ENCODE measurements around the gene AFF3. TPM values are rescaled to one million over a fixed set of nuclear protein-coding genes. Genes with fewer than 3 reads are reported as not detected.
"Not testable (repeated sequence)": the region's sequence is repeated elsewhere in the genome, so short reads cannot be mapped to it uniquely, and the experiment has no call there.

The AFF3 gene
- total and polyA plus RNA-seq, 7 experiments from 2014 or later, result 3.0 to 24.1 (median 19.8) TPM

GRCh38 chr2:99504844-99505584, 637.4 kb downstream of the AFF3 start:
- Histone ChIP-seq H3K4me3 (ENCODE audit: low read length) (no peak overlapping the region), H3K27ac (ENCODE audit: low read depth, low read length) (no peak overlapping the region), H3K36me3 (ENCODE audit: control insufficient read depth in 2 of 3, insufficient read depth in 3 of 3, low read length in 3 of 3) (no peaks in the 10 kb centered on the region), H3K9me3 (ENCODE audit: control insufficient read depth in 2 of 3, low read length in 3 of 3) (no peaks in the 10 kb centered on the region), H3K4me1 (ENCODE audit: control insufficient read depth in 2 of 2, insufficient read depth in 2 of 2, low read length in 2 of 2) (no peaks in the 10 kb centered on the region), H3K27me3 (ENCODE audit: control insufficient read depth in 2 of 2, insufficient read depth in 2 of 2, low read length in 2 of 2) (no peaks in the 10 kb centered on the region)
- no peaks in the 10 kb centered on the region for H3K9me3 Mint-ChIP-seq
- H3K27me3 Mint-ChIP-seq, result peaks cover 0 to 8% (median 4%) of the 10 kb centered on the region in 5 donors
- no peak for DNase-seq
- no peak overlapping the region for H3K27ac Mint-ChIP-seq
- ChIA-PET POLR2A (no interaction called here), CTCF (no interaction called here)
- no peak for ATAC-seq
- intact Hi-C loops (cut with micrococcal nuclease), result no loop called here
- no peak overlapping the region for H3K4me3 Mint-ChIP-seq
- no peaks in the 10 kb centered on the region for H3K36me3 Mint-ChIP-seq
- peaks cover 0 to 6% (median 0%) of the 10 kb centered on the region in 7 donors for H3K4me1 Mint-ChIP-seq

GRCh38 chr2:99503662-99504416, 638.6 kb downstream of the AFF3 start:
- H3K4me1 Mint-ChIP-seq; DNase-seq; H3K4me3 ChIP-seq (ENCODE audit: low read length); H3K36me3 Mint-ChIP-seq; H3K9me3 ChIP-seq (ENCODE audit: control insufficient read depth in 2 of 3, low read length in 3 of 3); H3K27me3 ChIP-seq (ENCODE audit: control insufficient read depth in 2 of 2, insufficient read depth in 2 of 2, low read length in 2 of 2); H3K9me3 Mint-ChIP-seq; H3K36me3 ChIP-seq (ENCODE audit: control insufficient read depth in 2 of 3, insufficient read depth in 3 of 3, low read length in 3 of 3); H3K4me3 Mint-ChIP-seq; intact Hi-C loops (cut with micrococcal nuclease); POLR2A ChIA-PET; H3K4me1 ChIP-seq (ENCODE audit: control insufficient read depth in 2 of 2, insufficient read depth in 2 of 2, low read length in 2 of 2); H3K27ac ChIP-seq (ENCODE audit: low read depth, low read length); ATAC-seq: not testable (repeated sequence)
- CTCF ChIA-PET, result interaction anchor here (0.6 kb wide), 1 partner anchor 1055 kb away, joined by 5 read pairs; no protein-coding TSS in a partner anchor
- Mint-ChIP-seq H3K27ac (peak overlapping the region in 1 of 9 donors; percentile 66), H3K27me3 (peaks cover 12 to 18% (median 14%) of the 10 kb centered on the region in 5 donors)

GRCh38 chr2:99496021-99496420, 646.4 kb downstream of the AFF3 start:
- H3K9me3 ChIP-seq (ENCODE audit: control insufficient read depth in 2 of 3, low read length in 3 of 3), result no peaks in the 10 kb centered on the region
- peaks cover 0 to 13% (median 6%) of the 10 kb centered on the region in 7 donors for H3K4me1 Mint-ChIP-seq
- H3K36me3 ChIP-seq (ENCODE audit: control insufficient read depth in 2 of 3, insufficient read depth in 3 of 3, low read length in 3 of 3), result no peaks in the 10 kb centered on the region
- no peak for DNase-seq
- H3K9me3 Mint-ChIP-seq, result no peaks in the 10 kb centered on the region
- ChIA-PET POLR2A (no interaction called here), CTCF (no interaction called here)
- H3K4me3 ChIP-seq (ENCODE audit: low read length), result no peak overlapping the region
- H3K27me3 ChIP-seq (ENCODE audit: control insufficient read depth in 2 of 2, insufficient read depth in 2 of 2, low read length in 2 of 2), result no peaks in the 10 kb centered on the region
- ATAC-seq, result no peak
- H3K27ac Mint-ChIP-seq, result no peak overlapping the region
- H3K4me3 Mint-ChIP-seq, result peak overlapping the region in 1 of 10 donors; percentile 6
- intact Hi-C loops (cut with micrococcal nuclease), result loop anchor here in 1 of 2 donors (10.0 kb wide), 1 partner anchor 341 kb away; the partner anchor contains the start of genes LIPT1 and TSGA10
- H3K27me3 Mint-ChIP-seq, result peaks cover 14 to 31% (median 23%) of the 10 kb centered on the region in 5 donors
- H3K4me1 ChIP-seq (ENCODE audit: control insufficient read depth in 2 of 2, insufficient read depth in 2 of 2, low read length in 2 of 2), result peaks cover 0 to under 1% of the 10 kb centered on the region in 2 donors
- no peaks in the 10 kb centered on the region for H3K36me3 Mint-ChIP-seq
- no peak overlapping the region for H3K27ac ChIP-seq (ENCODE audit: low read depth, low read length)

Other genes starting within 250 kb of the AFF3 start
- gene LONRF2, start 179.9 kb upstream of the AFF3 start, total RNA-seq, result under 1 TPM in 2 of 5 experiments, not detected in 3; 0.05 to 0.24 TPM
- not detected for gene LONRF2, start 179.9 kb upstream of the AFF3 start, polyA plus RNA-seq